Heart right ventricle (tissue), 16 donors: ENCODE measurements around the gene SAFB2. TPM values are rescaled to one million over a fixed set of nuclear protein-coding genes. Genes with fewer than 3 reads are reported as not detected.

ENCODE experiments used
- ATAC-seq, 8 donors: fragments of 200-7000 bp; cut with Tn5 transposase; one replicate each; pipeline ENCODE4 v1.9.1; 2020; ENCODE audit warnings: mild to moderate bottlenecking in 8 of 8, moderate library complexity in 8 of 8, moderate number of reproducible peaks in 1 of 8
- DNase-seq, 2 donors: peaks; one replicate each; pipeline ENCODE4 v3.0.0-alpha.2; 2020
- H3K27ac ChIP-seq, 10 donors: fragments of 200-600 bp; sonication (generic) in 2 of 10; one replicate each; pipeline versions ENCODE4 v1.5.0 to v1.8.0; 2020 to 2022; ENCODE audit warnings: mild to moderate bottlenecking in 3 of 10
- H3K27me3 ChIP-seq, 7 donors: fragments of 200-600 bp; one replicate each; pipeline ENCODE4 v1.8.0; 2021 to 2022; ENCODE audit warnings: mild to moderate bottlenecking in 2 of 7
- H3K36me3 ChIP-seq, 9 donors: fragments of 200-600 bp; sonication (generic) in 1 of 9; one replicate each; pipeline versions ENCODE4 v1.5.0 to v1.8.0; 2020 to 2022; ENCODE audit warnings: mild to moderate bottlenecking in 2 of 9
- H3K4me1 ChIP-seq, 9 donors: fragments of 200-600 bp; sonication (generic) in 1 of 9; one replicate each; pipeline versions ENCODE4 v1.5.0 to v1.8.0; 2020 to 2022; ENCODE audit warnings: mild to moderate bottlenecking in 4 of 9
- H3K4me3 ChIP-seq, 10 donors: fragments of 200-600 bp; sonication (generic) in 2 of 10; one replicate each; pipeline versions ENCODE4 v1.5.0 to v1.8.0; 2020 to 2022; ENCODE audit warnings: mild to moderate bottlenecking in 7 of 10, moderate library complexity in 2 of 10
- H3K9me3 ChIP-seq, 11 donors: fragments of 200-600 bp in 10 of 11; sonication (generic) in 2 of 11; one replicate each; pipeline versions ENCODE4 v1.5.0 to v1.8.0; 2013 to 2022; ENCODE audit warnings: mild to moderate bottlenecking in 2 of 11, control low read depth in 1 of 11, moderate library complexity in 1 of 11
- CTCF ChIP-seq, 9 donors: fragments of 200-600 bp; sonication (generic) in 2 of 9; IDR thresholded peaks; one replicate each; pipeline versions ENCODE4 v1.5.0 to v1.8.0; 2021 to 2022; ENCODE audit warnings: antibody characterized with exemption in 9 of 9, mild to moderate bottlenecking in 5 of 9, moderate library complexity in 1 of 9
- WGBS, 2 donors: extraction: QIAGEN DNeasy Blood & Tissue Kit; methylation state at CpG; one replicate each; pipeline ENCODE4 v1.1.7; 2013; ENCODE audit warnings: inconsistent platforms in 1 of 2; 5-methylcytosine and 5-hydroxymethylcytosine counted together
- intact Hi-C, 10 donors: fragments of 100-400 bp; cut with DNase I; formaldehyde crosslinking; loops; one replicate each; pipeline versions ENCODE4 v1.11.1 to v1.14.2; 2022
- polyA plus RNA-seq, 2 donors: library from polyadenylated mRNA; stranded (reverse); fragments of 200-250 nt; gene quantifications; one replicate each; pipeline ENCODE4 v1.2.3, GENCODE V29; 2013
- total RNA-seq, 10 donors: library from RNA; stranded (reverse); fragmentation: NEBNext Ultra II Directional in 3 of 10; extraction: Animal tissue kit (Norgen Biotek cat#: 25700) in 3 of 10; gene quantifications; one replicate each; pipeline versions ENCODE4 v1.2.1 to v1.2.4, GENCODE V29; 2021 to 2023
- donor health status: Arrhythmogenic right ventricular cardiomyopathy.
- donor health status: ischemic (EF 13 %, LVEDD 7.1; RV severe dilation, severe dysfunction).
- donor health status: healthy with polysubstance abuse.
- donor health status: DM: no; HTN: yes; CAD: no.
- donor health status: DM: no; HTN: no; CAD: no.
- donor health status: ischemic (EF 25% LVEDD 6.9; RV normal size, moderate dysfunction).
- donor health status: ischemic (EF 25% LVEDD 5.7; RV mildly dilated, moderate dysfunction).
- donor health status: healthy.
- donor health status: DM: yes; HTN: yes; CAD: no.
- donor health status: Ischemic cardiomyopathy.
- donor health status: ischemic (EF 35%, LVEDD 5.7; RV mildly dilated, moderate dysfunction).
- donor health status: nonischemic (EF 11% LVEDD 7.7; RV severe dilation, severe dysfunction).
- donor health status: DM: yes; HTN: yes; CAD: no.
- donor health status: PGD.
- donor health status: ischemic (EF 29% LVEDD 5.4; RV normal size, mild dysfunction).
- donor health status: nonischemic (EF 23%, LVEDD 6.1; RV moderate dilation, normal function).

The SAFB2 gene
- total and polyA plus RNA-seq, 12 donors, result 30.8 to 80.3 (median 45.9) TPM

- no peak overlapping the region for H3K4me3 ChIP-seq
- no peaks in the 10 kb centered on the region for H3K27me3 ChIP-seq
- H3K9me3 ChIP-seq, result no peaks in the 10 kb centered on the region
- no peak for ATAC-seq
- no peak for TF ChIP-seq CTCF (IDR thresholded peaks at IDR 0.05)
- intact Hi-C loops, result no loop called here
- peaks cover 0 to 41% (median 14%) of the 10 kb centered on the region in 9 donors for H3K36me3 ChIP-seq
- DNase-seq, result no peak
- peaks cover 0 to 34% (median 13%) of the 10 kb centered on the region in 9 donors for H3K4me1 ChIP-seq
- no peak overlapping the region for H3K27ac ChIP-seq
- 67 to 69% methylated on average over 1 of the region's 1 CpG for WGBS, 2 donors
Observed at GRCh38 chr19:5637971-5638370, 15.4 kb upstream of the SAFB2 start.

GRCh38 chr19:5635427-5635826 lies 12.9 kb upstream of the SAFB2 start:
- TF ChIP-seq CTCF (IDR thresholded peaks at IDR 0.05), result no peak
- ATAC-seq, result no peak
- 80 to 85% methylated on average over 6 of the region's 6 CpGs for WGBS, 2 donors
- H3K27me3 ChIP-seq, result no peaks in the 10 kb centered on the region
- no peak for DNase-seq
- H3K4me1 ChIP-seq, result peaks cover 10 to 54% (median 35%) of the 10 kb centered on the region in 9 donors
- intact Hi-C loops, result no loop called here
- no peak overlapping the region for H3K27ac ChIP-seq
- H3K36me3 ChIP-seq, result peaks cover 0 to 22% (median 0%) of the 10 kb centered on the region in 9 donors
- H3K9me3 ChIP-seq, result no peaks in the 10 kb centered on the region
- H3K4me3 ChIP-seq, result no peak overlapping the region

- peak overlapping the region in 1 of 10 donors; percentile 8 for H3K27ac ChIP-seq
- H3K4me1 ChIP-seq, result peaks cover 10 to 79% (median 58%) of the 10 kb centered on the region in 9 donors
- H3K27me3 ChIP-seq, result no peaks in the 10 kb centered on the region
- peaks cover 0 to 49% (median 8%) of the 10 kb centered on the region in 9 donors for H3K36me3 ChIP-seq
- intact Hi-C loops, result no loop called here
- WGBS, 2 donors, result 86 to 92% methylated on average over 5 of the region's 5 CpGs
- no peak for DNase-seq
- TF ChIP-seq CTCF (IDR thresholded peaks at IDR 0.05), result no peak
- no peak for ATAC-seq
- H3K9me3 ChIP-seq, result no peaks in the 10 kb centered on the region
- H3K4me3 ChIP-seq, result no peak overlapping the region
Observed at GRCh38 chr19:5632657-5633056, 10.1 kb upstream of the SAFB2 start.

- ATAC-seq (no peak), DNase-seq (no peak)
- H3K27ac ChIP-seq, result peak overlapping the region in 1 of 10 donors; percentile 4
- no peaks in the 10 kb centered on the region for H3K9me3 ChIP-seq
- no peaks in the 10 kb centered on the region for H3K27me3 ChIP-seq
- peaks cover 0 to 53% (median 12%) of the 10 kb centered on the region in 9 donors for H3K36me3 ChIP-seq
- WGBS, 2 donors, result 68 to 73% methylated on average over 4 of the region's 4 CpGs
- H3K4me3 ChIP-seq, result no peak overlapping the region
- intact Hi-C loops, result no loop called here
- TF ChIP-seq CTCF (IDR thresholded peaks at IDR 0.05), result no peak
- peaks cover 14 to 83% (median 62%) of the 10 kb centered on the region in 9 donors for H3K4me1 ChIP-seq
Observed at GRCh38 chr19:5632241-5632612, 9.7 kb upstream of the SAFB2 start.
